NCI-H774 (cell line): ENCODE results near the gene KXD1.

ENCODE experiments used
- DNase-seq: peaks from one replicate; lab custom pipeline; 2025; lab: John Stamatoyannopoulos, UW

The KXD1 gene

GRCh38 chr19:18603255-18603957, 45.7 kb downstream of the KXD1 start:
- DNase-seq, result no peak

GRCh38 chr19:18603958-18604819, 46.5 kb downstream of the KXD1 start:
- DNase-seq, result no peak

- no peak for DNase-seq
Measured at GRCh38 chr19:18604820-18605159, 47.1 kb downstream of the KXD1 start.

- DNase-seq, result no peak
Measured at GRCh38 chr19:18605196-18605545, 47.5 kb downstream of the KXD1 start.

GRCh38 chr19:18605546-18606280, 48.0 kb downstream of the KXD1 start:
- DNase-seq, result no peak

GRCh38 chr19:18606281-18607225, 48.9 kb downstream of the KXD1 start, which contains the start of gene CRLF1:
TSS of gene CRLF1 (minus strand) at chr19:18606799. CDS start at chr19:18606656, 143 bp downstream.
- no peak for DNase-seq

- no peak for DNase-seq
Measured at GRCh38 chr19:18607226-18608101, 49.8 kb downstream of the KXD1 start.

- no peak for DNase-seq
Measured at GRCh38 chr19:18608102-18608804, 50.6 kb downstream of the KXD1 start.

- DNase-seq, result no peak
Measured at GRCh38 chr19:18608805-18609716, 51.4 kb downstream of the KXD1 start.

GRCh38 chr19:18609717-18610051, 52.0 kb downstream of the KXD1 start:
- no peak for DNase-seq

- DNase-seq, result no peak
Measured at GRCh38 chr19:18610245-18610555, 52.5 kb downstream of the KXD1 start.

GRCh38 chr19:18610556-18611326, 53.1 kb downstream of the KXD1 start:
- DNase-seq, result no peak

- no peak for DNase-seq
Measured at GRCh38 chr19:18611327-18612050, 53.8 kb downstream of the KXD1 start.

GRCh38 chr19:18612051-18612771, 54.5 kb downstream of the KXD1 start:
- no peak for DNase-seq

- DNase-seq, result no peak
Measured at GRCh38 chr19:18612772-18613588, 55.3 kb downstream of the KXD1 start, which contains the start of gene TMEM59L. TSS of gene TMEM59L (plus strand) at chr19:18612870. CDS start at chr19:18612959, 89 bp downstream.
